Stimulated activated CD8-positive, alpha-beta memory T cell treated with anti-CD3 and anti-CD28 coated beads, Interleukin-4, amount 100 ng/mL, for 4 hours (primary cell): ENCODE measurements around the gene TMX4.
A peak's percentile ranks its signal among the peaks of the same experiment; 100 is the strongest.
"Not testable (repeated sequence)": the region's sequence is repeated elsewhere in the genome, so short reads cannot be mapped to it uniquely, and the experiment has no call there.

Experiments used
- DNase-seq, 2 donors: peaks; one replicate each; pipeline ENCODE4 v3.0.0-alpha.2; 2020; ENCODE audit warnings: low read depth in 2 of 2, low spot score in 1 of 2

Gene TMX4

GRCh38 chr20:8019246-8019997 lies at the start of gene TMX4:
Gene TMX4, minus strand, starts transcription at chr20:8019761. Its CDS starts 148 bp downstream, at chr20:8019613.
- peak; percentile 72 to 86 for DNase-seq

- no peak for DNase-seq
Measured at GRCh38 chr20:8067082-8067481, 47.5 kb upstream of the TMX4 start.

- DNase-seq = no peak
Measured at GRCh38 chr20:8066662-8067061, 47.1 kb upstream of the TMX4 start.

- no peak for DNase-seq
Measured at GRCh38 chr20:8065691-8066090, 46.1 kb upstream of the TMX4 start.

GRCh38 chr20:8062756-8063155 lies 43.2 kb upstream of the TMX4 start:
- no peak for DNase-seq

- DNase-seq = no peak
Measured at GRCh38 chr20:8061861-8062518, 42.4 kb upstream of the TMX4 start.

GRCh38 chr20:8060977-8061376 lies 41.4 kb upstream of the TMX4 start:
- no peak for DNase-seq

GRCh38 chr20:8057871-8058270 lies 38.3 kb upstream of the TMX4 start:
- no peak for DNase-seq

GRCh38 chr20:8055096-8055495 lies 35.5 kb upstream of the TMX4 start:
- no peak for DNase-seq

GRCh38 chr20:8050157-8050837 lies 30.7 kb upstream of the TMX4 start:
- DNase-seq = no peak

- DNase-seq = no peak
Measured at GRCh38 chr20:8049310-8049709, 29.7 kb upstream of the TMX4 start.

- no peak for DNase-seq
Measured at GRCh38 chr20:8045946-8046345, 26.4 kb upstream of the TMX4 start.

- DNase-seq = no peak
Measured at GRCh38 chr20:8043687-8044282, 24.2 kb upstream of the TMX4 start.

GRCh38 chr20:8039042-8039441 lies 19.5 kb upstream of the TMX4 start:
- no peak for DNase-seq

- no peak for DNase-seq
Measured at GRCh38 chr20:8036771-8037170, 17.2 kb upstream of the TMX4 start.

- no peak for DNase-seq
Measured at GRCh38 chr20:8033151-8033841, 13.7 kb upstream of the TMX4 start.

- DNase-seq = no peak
Measured at GRCh38 chr20:8032499-8032898, 12.9 kb upstream of the TMX4 start.

- DNase-seq = not testable (repeated sequence)
Measured at GRCh38 chr20:8031539-8031938, 12.0 kb upstream of the TMX4 start.

- DNase-seq = no peak
Measured at GRCh38 chr20:8021541-8022269, 2.1 kb upstream of the TMX4 start.

- DNase-seq = no peak
Measured at GRCh38 chr20:8020314-8021079, 936 bp upstream of the TMX4 start.
